ENCODE results near the gene MMP27.
"Not testable (repeated sequence)": the region's sequence is repeated elsewhere in the genome, so short reads cannot be mapped to it uniquely, and the experiment has no call there.

MMP27 gene

DNA sequence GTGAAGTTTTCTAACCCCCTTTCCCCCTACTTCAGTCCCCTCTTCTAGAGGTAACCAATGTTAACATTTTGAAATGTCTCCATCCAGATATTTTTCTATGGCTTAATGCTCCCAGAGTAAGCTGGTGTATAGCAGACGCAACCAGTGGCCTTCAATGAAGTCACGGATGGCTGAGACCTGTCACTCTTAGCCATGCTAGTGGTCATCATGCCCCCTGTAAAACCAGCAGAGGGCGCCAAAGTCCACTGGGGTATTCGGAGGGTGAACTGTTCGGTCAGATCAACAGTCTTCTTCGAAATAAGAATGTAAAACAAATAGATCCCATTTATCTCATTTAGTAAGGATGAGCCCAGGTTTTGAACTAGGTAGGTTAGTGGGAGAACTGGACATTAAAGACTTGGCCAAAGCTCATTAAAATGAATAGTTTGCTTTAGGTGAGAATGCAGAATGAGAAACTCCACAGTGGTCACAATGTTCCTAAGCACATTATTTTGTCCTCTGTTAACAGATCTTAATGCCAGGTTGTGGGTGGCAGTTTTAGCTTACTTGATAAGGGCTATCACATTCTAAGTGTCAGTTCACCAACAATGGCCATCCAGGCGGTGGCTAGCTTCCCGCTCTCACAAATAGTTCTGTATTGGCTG is 27.8 kb upstream of the MMP27 start:
- DNase-seq (ENCODE audit: low read depth) = peak; percentile 61
- TF ChIP-seq, protein P1, sequence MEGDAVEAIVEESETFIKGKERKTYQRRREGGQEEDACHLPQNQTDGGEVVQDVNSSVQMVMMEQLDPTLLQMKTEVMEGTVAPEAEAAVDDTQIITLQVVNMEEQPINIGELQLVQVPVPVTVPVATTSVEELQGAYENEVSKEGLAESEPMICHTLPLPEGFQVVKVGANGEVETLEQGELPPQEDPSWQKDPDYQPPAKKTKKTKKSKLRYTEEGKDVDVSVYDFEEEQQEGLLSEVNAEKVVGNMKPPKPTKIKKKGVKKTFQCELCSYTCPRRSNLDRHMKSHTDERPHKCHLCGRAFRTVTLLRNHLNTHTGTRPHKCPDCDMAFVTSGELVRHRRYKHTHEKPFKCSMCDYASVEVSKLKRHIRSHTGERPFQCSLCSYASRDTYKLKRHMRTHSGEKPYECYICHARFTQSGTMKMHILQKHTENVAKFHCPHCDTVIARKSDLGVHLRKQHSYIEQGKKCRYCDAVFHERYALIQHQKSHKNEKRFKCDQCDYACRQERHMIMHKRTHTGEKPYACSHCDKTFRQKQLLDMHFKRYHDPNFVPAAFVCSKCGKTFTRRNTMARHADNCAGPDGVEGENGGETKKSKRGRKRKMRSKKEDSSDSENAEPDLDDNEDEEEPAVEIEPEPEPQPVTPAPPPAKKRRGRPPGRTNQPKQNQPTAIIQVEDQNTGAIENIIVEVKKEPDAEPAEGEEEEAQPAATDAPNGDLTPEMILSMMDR (conservative IDR thresholded peaks at IDR 0.05; ENCODE audit: low read depth, low read length) = peak; percentile 91
- H3K4me3 ChIP-seq (ENCODE audit: low read depth, low read length) = no peak overlapping the region

- DNase-seq (ENCODE audit: low read depth); H3K4me3 ChIP-seq (ENCODE audit: low read depth, low read length): not testable (repeated sequence)
Measured at GRCh38 chr11:102730944-102731343, 25.4 kb upstream of the MMP27 start.

DNA sequence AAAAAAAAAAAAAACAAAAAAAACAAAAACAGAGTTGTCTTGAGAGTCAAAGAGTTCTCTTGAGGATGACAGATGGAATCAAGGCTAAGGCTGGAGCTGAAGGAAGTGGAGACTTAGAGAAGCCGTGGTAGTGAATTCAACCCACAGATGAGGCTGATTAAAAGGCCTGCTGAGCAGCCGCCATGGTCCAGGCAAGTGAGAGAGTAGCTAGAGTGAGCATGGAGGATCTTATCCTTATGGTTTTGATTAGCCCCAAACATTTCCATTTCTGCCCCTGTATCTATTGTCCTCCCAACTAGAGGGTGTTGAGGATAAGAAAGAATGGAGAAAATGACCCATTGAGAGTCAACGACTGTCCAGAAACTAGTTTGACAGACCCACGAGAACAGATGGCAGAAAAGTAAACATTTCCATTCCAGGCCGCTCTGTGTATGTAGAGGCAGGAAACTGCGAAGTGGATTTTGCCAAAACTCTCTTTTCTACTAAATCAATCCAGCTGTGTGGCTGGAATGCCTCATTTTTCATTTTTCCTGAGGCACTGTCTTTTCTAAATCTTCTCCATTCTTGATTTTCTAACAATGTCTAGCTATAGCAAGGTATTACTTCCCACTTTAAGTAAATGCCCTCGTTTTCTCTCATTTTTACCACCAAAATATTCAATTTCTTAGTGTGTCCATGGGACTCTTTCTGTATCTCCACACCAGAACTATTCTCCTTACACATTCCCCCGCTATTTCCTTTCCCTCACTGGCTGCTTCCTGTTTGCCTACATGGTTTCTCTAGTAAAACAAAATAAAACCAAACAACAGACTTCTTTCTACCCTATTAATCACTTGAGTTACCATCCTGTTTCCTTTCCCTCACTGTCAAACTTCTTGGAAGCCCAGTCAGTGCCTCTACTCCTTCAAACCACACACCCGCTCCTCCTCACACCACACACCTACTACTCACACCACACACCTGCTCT is 24.6 kb upstream of the MMP27 start:
- H3K4me3 ChIP-seq (ENCODE audit: low read depth, low read length) = no peak overlapping the region
- TF ChIP-seq, protein P1 (conservative IDR thresholded peaks at IDR 0.05; ENCODE audit: low read depth, low read length) = no peak
- no peak for DNase-seq (ENCODE audit: low read depth)

- peak; percentile 47 for DNase-seq (ENCODE audit: low read depth)
- TF ChIP-seq, protein P1 (conservative IDR thresholded peaks at IDR 0.05; ENCODE audit: low read depth, low read length) = no peak
- no peak overlapping the region for H3K4me3 ChIP-seq (ENCODE audit: low read depth, low read length)
Measured at GRCh38 chr11:102727890-102728289, 22.3 kb upstream of the MMP27 start.

GRCh38 chr11:102724904-102725500 is 19.4 kb upstream of the MMP27 start, which contains the start of gene MMP8:
TSS of gene MMP8 (minus strand) at chr11:102724954. CDS start at chr11:102724855, 99 bp downstream.
- TF ChIP-seq, protein P1 (conservative IDR thresholded peaks at IDR 0.05; ENCODE audit: low read depth, low read length) = no peak
- no peak within 1 kb of the TSS for H3K4me3 ChIP-seq (ENCODE audit: low read depth, low read length)
- no peak for DNase-seq (ENCODE audit: low read depth)

DNA sequence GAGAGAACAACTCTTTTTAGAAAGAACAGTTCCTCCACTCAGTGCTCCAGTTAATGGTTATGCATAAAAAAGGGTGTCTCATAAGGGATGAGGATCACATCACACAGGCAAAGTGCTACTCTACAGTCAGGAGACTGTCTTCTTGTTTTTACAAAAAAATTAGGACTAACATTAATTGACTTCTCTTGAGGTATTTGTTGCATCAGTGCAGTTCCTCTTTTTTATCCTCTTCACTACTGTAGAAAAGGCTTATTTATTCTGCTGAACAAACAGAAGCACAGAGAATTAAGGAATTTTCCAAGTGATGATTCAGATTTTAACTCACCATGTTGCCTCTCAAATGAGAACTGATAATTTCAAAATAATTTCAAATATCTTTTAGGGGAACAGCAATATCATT is 17.3 kb upstream of the MMP27 start:
- no peak for DNase-seq (ENCODE audit: low read depth)
- H3K4me3 ChIP-seq (ENCODE audit: low read depth, low read length) = no peak overlapping the region
- TF ChIP-seq, protein P1 (conservative IDR thresholded peaks at IDR 0.05; ENCODE audit: low read depth, low read length) = no peak

- no peak overlapping the region for H3K4me3 ChIP-seq (ENCODE audit: low read depth, low read length)
- TF ChIP-seq, protein P1 (conservative IDR thresholded peaks at IDR 0.05; ENCODE audit: low read depth, low read length) = no peak
- peak; percentile 16 for DNase-seq (ENCODE audit: low read depth)
Measured at GRCh38 chr11:102719620-102720277, 14.2 kb upstream of the MMP27 start.

All from choroid plexus epithelial cell (primary cell).